HG03565 (cell line): Measurements from ENCODE around the gene SLC25A21.
"Not testable (repeated sequence)": the region's sequence is repeated elsewhere in the genome, so short reads cannot be mapped to it uniquely, and the experiment has no call there.

Experiments
- ATAC-seq: cut with Tn5 transposase; IDR thresholded peaks from one replicate; pipeline ENCODE4 v1.9.1; 2021; ENCODE audit warnings: mild to moderate bottlenecking, moderate library complexity; ENCODE audit not compliant: unreplicated experiment

The SLC25A21 gene

DNA sequence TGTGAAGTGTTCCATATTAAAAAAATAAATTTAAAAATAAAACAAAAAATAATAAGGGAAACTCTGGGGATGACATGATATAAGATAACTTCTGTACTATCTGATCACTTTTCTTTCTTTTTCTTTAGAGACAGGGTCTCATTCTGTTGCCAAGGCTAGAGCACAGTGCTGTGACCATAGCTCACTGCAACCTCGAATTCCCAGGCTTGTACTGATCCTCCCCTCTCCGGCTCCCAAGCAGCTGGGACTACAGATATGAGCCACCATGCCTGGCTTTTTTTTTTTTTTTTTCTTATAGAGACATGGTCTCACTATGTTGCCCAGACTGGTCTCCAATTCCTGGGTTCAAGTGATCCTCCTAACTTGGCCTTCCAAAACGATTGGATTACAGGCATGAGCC lies 14.9 kb upstream of the SLC25A21 start:
- ATAC-seq: no peak

- ATAC-seq: no peak
Observed at GRCh38 chr14:37186865-37187264, 14.5 kb upstream of the SLC25A21 start.

DNA sequence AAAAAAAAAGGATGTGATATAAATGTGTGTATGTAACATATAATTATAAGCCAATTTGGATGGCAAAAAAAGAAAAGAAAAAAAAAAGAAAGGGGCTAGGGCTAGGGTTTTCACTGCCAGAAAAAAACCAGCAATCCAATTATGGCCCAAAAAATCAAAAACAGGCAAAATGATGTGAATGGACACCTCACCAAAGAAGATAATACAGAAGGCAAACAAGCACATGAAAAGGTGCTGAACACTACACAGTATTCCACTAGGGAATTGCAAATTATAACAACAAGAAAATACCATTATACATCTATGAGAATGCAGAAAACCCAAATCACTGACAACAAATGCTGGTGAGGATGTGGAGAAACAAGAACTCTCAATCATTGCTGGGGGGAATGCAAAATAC lies 13.3 kb upstream of the SLC25A21 start:
- ATAC-seq: no peak

DNA sequence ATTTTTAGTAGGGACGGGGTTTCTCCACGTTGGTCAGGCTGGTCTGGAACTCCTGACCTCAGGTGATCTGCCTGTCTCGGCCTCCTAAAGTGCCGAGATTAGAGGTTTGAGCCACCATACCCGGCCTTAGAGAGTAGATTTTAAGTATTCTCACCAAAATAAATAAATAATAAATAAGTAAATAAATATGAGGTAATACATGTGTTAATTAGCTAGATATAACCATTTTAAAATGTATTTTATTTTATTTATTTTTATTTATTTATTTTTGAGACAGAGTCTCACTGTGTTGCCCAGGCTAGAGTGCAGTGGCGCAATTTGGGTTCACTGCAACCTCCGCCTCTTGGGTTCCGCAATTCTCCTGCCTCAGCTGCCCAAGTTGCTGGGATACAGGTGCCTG lies 12.1 kb upstream of the SLC25A21 start:
- not testable (repeated sequence) for ATAC-seq

DNA sequence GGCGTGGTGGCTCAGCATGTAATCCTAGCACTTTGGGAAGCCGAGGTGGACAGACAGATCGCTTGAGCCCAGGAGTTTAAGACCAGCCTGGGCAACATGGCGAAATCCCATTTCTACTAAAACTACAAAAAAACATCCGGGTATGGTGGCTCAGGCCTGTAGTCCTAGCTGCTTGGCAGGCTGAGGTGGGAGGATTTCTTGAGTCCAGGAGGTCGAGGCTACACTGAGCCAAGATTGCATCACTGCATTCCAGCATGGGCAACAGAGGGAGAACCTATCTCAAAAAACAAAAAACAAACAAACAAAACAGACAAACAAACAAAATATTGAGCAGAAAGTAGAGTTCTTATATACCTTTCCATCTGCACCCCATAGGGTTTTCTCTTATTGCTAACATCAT lies 9.0 kb upstream of the SLC25A21 start:
- no peak for ATAC-seq

- ATAC-seq: not testable (repeated sequence)
Observed at GRCh38 chr14:37180886-37181285, 8.5 kb upstream of the SLC25A21 start.

DNA sequence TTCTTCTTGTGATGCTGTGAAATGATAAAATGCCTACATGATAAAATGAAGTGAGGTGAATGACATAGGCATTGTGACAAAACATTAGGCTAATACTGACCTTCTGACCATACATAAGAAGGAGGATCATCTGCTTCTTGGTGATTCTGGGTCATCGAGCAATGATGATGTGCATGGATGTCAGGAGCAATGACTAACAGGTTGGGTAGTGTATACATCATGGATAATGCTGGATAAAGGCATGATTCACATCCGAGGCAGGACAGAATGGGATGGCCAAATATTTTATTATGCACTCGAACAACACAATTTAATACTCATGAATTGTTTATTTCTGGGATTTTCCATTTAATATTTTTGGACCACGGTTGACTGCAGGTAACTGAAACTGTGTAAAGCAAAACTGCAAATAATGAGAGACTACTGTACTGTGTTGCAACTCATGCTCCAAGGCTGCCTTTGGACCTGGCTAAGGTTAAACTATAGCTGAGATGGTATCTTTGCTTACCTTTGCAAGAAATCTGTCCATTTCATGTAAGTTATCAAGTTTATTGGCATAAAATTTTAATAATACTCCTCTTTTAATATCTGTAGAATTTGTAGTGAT lies 7.6 kb upstream of the SLC25A21 start:
- no peak for ATAC-seq

DNA sequence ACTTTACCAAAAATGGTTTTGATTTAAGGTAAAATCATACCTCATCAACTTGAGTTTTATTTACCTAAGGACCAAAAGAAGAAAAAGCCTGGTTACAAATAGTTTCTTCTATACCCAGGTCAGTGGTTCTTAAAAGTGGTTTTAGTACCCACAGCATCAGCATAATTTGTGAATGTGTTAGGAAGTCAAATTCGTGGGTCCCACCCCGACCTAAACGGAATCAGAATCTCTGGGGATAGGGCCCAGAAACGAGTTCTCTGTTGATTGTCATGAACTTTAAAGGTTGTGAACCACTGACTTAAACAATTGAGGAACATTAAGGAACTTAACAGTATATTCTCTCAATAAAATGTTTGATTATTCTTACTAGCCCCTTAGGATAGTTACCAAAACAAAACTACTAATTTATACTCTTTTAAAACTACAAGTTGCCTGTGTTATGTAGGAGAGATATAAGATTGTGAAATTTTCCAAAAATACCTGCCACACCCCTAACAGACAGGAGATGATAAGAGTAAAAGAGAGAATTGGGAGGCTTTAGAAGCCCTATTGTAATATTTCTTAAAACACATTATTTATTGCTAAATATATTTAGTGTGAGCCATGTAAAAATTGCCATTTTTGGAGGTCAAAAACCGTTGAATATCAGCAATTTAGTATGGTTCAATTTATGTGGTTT lies 669 bp upstream of the SLC25A21 start:
- ATAC-seq: no peak

- ATAC-seq: no peak
Observed at GRCh38 chr14:37171678-37172023, 755 bp downstream of the SLC25A21 start.

- no peak for ATAC-seq
Observed at GRCh38 chr14:37170993-37171392, 1.4 kb downstream of the SLC25A21 start.

GRCh38 chr14:37170237-37170636 lies 2.2 kb downstream of the SLC25A21 start:
- no peak for ATAC-seq

GRCh38 chr14:37168721-37169120 lies 3.7 kb downstream of the SLC25A21 start:
- no peak for ATAC-seq

GRCh38 chr14:37167151-37168047 lies 5.0 kb downstream of the SLC25A21 start:
- no peak for ATAC-seq

DNA sequence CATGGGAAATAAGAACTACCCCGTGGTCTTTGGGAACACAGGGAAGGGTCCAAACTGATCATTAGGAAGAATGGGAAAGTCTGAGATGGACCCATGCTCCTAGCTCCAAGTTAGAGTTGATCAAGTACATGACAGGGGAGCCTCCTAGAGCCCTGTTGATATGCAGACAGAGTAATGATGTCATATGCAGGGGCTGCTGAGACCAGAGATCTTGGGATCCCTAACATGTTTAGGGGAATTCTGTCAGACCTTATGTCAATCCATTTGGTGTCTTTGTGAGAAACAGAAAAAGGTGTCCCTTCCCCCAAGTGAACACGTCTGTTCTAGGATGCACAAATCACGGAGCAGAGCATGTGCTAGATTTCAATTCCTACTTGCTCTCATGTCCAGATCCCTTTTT lies 6.6 kb downstream of the SLC25A21 start:
- no peak for ATAC-seq

DNA sequence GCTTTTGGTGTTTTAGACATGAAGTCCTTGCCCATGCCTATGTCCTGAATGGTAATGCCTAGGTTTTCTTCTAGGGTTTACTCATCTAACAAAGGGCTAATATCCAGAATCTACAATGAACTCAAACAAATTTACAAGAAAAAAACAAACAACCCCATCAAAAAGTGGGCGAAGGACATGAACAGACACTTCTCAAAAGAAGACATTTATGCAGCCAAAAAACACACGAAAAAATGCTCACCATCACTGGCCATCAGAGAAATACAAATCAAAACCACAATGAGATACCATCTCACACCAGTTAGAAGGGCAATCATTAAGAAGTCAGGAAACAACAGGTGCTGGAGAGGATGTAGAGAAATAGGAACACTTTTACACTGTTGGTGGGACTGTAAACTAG lies 10.1 kb downstream of the SLC25A21 start:
- ATAC-seq: not testable (repeated sequence)

DNA sequence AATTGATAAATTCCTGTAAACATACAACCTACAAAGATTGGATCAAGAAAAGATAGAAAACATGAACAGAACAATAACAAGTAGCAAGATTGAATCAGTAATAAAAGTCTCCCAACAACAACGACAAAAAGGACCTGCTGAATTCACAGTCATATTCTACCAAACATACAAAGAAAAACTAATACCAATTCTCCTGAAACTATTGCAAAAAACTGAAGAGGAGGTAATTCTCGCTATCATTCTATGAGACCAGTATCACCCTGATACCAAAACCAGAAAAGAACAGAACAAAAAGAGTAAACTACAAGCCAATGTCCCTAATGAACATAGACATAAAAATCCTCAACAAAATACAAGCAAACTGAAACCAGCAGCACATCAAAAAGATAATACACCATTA lies 14.4 kb downstream of the SLC25A21 start:
- ATAC-seq: no peak

DNA sequence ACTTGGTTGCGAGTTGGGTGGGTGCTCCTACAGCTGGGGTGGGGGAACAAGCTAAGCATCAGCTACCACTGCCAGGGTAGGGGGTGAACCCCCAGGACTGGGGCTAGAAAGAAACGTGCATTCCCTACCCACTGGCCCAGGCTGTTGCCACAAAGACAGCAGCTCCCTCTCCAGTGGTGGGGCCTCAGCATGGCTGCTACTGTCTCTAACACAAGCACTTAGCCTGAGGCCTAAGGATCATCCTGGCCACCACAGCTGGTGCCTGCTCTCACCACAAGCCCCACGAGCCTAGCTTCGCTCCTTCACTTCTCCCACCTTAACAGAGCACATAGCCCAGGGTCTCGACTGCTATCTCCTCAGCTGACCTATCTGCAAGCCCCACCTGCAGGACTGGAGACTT lies 18.9 kb downstream of the SLC25A21 start:
- ATAC-seq: no peak

DNA sequence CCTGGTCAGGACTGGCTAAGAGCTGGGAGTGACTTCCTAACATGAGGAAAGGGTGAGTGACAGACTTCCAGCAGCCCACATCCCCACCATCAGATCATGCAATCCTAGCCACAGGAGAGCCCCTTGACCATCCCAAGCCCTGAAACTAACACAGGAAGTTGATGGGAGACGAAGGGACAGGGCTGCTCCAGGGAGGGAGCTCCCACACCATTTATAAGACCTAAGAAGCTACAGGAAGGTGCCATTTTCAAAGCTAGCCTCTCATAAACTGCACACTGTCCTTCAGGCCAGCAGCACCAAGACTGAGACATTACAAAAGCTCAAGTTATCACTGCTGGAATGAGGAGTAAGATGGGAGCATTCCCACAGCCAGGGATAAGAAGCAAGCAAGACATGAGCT lies 19.4 kb downstream of the SLC25A21 start:
- ATAC-seq: no peak

DNA sequence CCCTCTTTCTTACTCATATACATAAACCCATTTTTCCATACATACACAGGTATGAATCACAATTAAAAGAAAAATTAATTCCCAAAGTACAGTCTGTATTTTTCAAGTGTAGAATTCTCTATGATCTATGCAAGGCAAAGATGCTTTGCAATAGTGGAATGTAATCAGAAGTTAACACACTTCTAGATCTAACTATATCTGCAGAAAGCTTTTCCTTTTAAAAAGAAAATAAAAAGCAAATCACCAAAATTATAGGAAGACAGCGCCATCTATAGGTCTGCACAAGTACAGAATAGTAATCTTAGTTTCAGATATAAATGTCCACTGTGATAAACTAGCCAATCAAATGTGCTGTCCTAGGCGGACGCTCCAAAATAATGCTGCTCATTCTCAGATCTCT lies 22.0 kb downstream of the SLC25A21 start:
- peak; percentile 45 for ATAC-seq

GRCh38 chr14:37147310-37147880 lies 25.0 kb downstream of the SLC25A21 start:
- no peak for ATAC-seq

GRCh38 chr14:37146438-37146837 lies 26.0 kb downstream of the SLC25A21 start:
- ATAC-seq: not testable (repeated sequence)

DNA sequence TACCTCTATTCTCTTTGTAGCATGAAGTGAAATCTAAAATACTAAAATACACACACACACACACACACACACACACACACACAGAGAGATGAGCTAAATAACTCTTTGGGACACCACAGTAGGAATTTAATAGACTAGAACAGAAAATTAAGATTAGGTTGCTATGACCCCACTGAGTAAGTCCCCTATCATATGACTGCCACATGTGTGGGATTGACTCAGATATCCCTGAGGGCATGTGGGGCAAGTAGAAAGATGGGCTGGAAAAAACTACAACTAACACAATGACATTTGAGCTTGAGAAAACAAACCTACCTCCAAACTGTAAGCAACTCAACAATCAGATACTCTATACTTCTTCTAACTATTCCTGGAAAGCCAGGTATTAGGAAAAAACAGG lies 27.0 kb downstream of the SLC25A21 start:
- no peak for ATAC-seq
